Left cardiac atrium (tissue), 4 donors: ENCODE measurements around the gene C19orf53. TPM values are rescaled to one million over a fixed set of nuclear protein-coding genes. Genes with fewer than 3 reads are reported as not detected.
"Not testable (repeated sequence)": the region's sequence is repeated elsewhere in the genome, so short reads cannot be mapped to it uniquely, and the experiment has no call there.

Source experiments
- ATAC-seq, 2 donors: fragments of 200-7000 bp; cut with Tn5 transposase; one replicate each; pipeline ENCODE4 v1.9.1; 2020; ENCODE audit warnings: mild to moderate bottlenecking in 2 of 2, moderate library complexity in 2 of 2
- DNase-seq: peaks from one replicate; pipeline ENCODE4 v3.0.0-alpha.2; 2020
- intact Hi-C, 2 donors: fragments of 100-400 bp; cut with DNase I; formaldehyde crosslinking; loops; one replicate each; pipeline versions ENCODE4 v1.14.1 to v1.15.1; 2022 to 2023
- total RNA-seq, 2 donors: library from RNA; stranded (reverse); fragmentation: NEBNext Ultra II Directional; extraction: Animal tissue kit (Norgen Biotek cat#: 25700); gene quantifications; one replicate each; pipeline ENCODE4 v1.2.1, GENCODE V29; 2021
- donor health status: DM: no; HTN: yes; CAD: no.
- donor health status: DM: no; HTN: yes; CAD: no; lungs with severe emphysema.
- donor health status: DM: yes; HTN: yes; CAD: no.
- donor health status: Dilated cardiomyopathy.

The C19orf53 gene
- total RNA-seq, 2 donors from 2014 or later: 82.6 to 83.2 TPM

DNA sequence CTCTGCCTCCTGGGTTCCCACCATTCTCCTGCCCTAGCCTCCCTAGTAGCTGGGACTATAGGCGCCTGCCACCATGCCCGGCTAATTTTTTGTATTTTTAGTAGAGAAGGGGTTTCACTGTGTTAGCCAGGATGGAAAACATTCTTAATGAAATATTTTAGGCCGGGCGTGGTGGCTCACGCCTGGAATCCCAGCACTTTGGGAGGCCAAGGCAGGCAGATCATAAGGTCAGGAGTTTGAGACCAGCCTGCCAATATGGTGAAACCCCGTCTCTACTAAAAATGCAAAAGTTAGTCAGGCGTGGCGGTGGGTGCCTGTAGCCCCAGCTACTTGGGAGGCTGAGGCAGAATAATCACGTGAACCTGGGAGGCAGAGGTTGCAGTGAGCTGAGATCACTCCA lies 19.1 kb downstream of the C19orf53 start:
- ATAC-seq, intact Hi-C loops: not testable (repeated sequence)

DNA sequence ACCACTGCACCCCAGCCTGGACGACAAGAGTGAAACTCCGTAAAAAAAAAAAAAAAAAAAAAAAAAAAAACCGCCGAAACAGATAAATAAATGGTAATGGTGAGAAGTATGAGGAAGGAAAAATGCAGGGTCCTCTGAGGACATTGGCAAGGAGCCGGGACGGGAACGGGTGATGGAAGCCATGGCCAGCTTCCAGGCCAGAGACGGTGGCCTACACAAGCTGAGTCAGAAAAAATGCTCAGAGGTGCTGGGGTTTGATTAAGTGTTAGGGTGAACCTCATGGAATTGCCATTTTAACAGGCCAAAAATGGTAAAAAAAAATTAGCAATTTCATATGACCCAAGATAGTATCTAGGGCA lies 20.1 kb downstream of the C19orf53 start:
- DNase-seq: peak; percentile 83
- peak; percentile 24 to 52 for ATAC-seq
- intact Hi-C loops: no loop called here

More for the DNA sequence above, 19.1 kb downstream of the C19orf53 start:
- DNase-seq: not testable (repeated sequence)

DNA sequence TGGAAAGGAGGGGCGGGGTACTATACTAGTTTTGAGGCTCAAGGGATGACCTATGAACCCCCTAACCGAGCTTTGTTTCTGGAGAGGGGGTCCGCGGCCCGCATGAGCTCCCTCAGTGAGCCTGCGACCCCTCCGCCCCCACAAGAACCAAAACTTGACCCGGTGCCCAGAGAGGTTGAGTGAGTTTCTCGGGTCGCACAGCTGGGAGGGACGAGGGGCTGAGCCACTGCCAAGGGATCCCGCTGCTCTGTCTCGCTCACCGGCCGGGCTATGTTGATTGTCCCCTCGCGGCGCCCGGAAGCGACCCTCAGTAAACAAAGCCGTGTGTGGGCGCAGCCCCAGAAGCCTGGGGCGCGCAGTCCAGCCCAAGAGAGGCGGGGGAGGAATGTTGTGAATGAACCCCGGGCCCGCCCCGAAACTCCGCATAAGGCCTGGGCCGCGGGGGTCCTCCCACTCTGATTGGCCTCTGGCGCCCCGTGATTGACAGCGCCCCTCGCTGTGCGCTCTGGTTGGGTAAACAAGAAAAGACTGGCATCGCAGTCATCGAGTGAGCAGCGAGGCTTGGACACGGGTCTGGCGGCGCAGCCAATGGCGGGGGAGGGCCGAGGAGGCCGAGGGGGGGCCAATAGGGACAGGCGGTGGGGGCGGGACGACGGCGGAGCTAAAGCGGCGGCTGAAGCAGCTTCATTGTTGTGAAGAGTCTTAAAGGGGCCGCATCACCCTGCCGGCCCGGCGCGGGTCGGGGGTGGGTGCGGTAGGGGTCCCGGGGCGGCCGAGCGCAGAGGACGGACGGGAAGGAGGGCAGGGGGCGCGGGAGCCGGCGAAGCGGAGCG lies 20.7 kb downstream of the C19orf53 start, which contains the start of gene ZSWIM4:
Gene ZSWIM4, plus strand, starts transcription at position 687 of the 833 bp plus-strand sequence. CDS start 206 bp downstream, outside the sequence.
- intact Hi-C loops: loop anchor here in 1 of 2 donors (5.0 kb wide), 1 partner anchor 37 kb away; no protein-coding TSS in a partner anchor
- peak; percentile 95 to 98 for ATAC-seq
- DNase-seq: peak; percentile 99

DNA sequence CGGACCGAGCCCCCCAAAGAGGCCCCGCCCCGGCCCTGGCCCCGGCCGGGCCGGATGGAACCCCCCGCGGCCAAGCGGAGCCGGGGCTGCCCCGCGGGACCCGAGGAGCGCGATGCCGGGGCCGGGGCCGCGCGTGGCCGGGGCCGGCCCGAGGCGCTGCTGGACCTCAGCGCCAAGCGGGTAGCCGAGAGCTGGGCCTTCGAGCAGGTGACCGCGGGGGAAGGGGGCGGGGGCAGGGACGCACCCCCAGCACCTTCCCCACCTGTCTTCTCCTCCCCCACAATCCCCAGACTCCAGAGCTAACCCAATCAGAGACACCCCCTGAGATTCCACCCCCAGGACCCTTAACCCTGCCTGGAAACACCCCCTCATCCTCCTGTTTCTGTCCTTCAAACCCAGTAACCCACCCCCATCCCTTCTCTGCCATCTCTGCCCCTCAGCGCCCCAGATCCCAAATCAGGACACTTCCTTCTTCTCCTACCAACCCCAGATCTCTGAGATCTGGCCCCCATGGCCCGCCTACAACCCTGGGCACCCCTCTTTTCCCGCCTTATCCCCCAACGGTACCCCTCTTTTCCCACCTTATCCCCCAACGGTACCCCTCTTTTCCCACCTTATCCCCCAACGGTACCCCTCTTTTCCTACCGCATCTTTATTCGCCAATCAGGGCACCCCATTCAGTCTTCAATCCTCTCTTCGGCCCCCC lies 21.5 kb downstream of the C19orf53 start:
- ATAC-seq (peak; percentile 6 to 20), DNase-seq (no peak)
- intact Hi-C loops: loop anchor here in 1 of 2 donors (5.0 kb wide), 1 partner anchor 37 kb away; no protein-coding TSS in a partner anchor

DNA sequence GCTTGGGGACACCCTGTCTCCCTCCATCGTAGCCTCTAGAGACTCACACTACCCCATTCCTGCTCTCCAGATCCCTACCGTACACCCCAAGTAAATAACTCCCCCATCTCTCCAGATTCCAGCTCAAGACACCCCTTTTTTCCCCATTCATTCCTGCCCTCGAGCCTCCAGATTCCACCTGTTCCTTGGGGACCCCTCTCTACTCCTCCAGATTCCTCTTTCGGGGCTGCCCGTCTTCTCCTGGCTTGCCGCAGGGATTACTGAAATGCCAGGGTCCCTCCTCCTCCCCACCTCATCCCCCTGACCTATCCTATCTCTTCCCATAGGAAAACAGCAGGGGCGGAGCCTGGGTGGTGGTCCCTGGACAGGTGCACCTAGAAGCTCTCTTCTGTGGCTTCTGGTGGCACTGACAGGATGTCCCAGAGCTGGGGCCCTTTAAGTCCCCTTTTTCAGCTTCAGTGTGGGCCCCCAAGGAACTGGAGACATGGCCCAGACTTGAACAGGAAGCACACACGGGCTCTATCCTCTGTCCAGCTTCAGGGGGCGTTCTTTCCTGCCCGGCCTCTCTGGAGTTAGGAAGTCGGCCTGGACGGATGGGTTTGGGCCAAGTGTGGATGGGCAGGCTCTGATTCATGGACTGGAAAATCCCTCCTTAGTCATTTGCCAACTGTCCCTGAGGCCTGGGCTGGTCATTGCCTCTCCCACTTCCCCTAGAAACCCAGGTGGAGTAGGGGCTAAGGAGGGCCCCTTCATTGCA lies 22.2 kb downstream of the C19orf53 start:
- ATAC-seq: peak; percentile 24 to 55
- DNase-seq: peak; percentile 91
- intact Hi-C loops: loop anchor here in 1 of 2 donors (5.0 kb wide), 1 partner anchor 36 kb away; no protein-coding TSS in a partner anchor

DNA sequence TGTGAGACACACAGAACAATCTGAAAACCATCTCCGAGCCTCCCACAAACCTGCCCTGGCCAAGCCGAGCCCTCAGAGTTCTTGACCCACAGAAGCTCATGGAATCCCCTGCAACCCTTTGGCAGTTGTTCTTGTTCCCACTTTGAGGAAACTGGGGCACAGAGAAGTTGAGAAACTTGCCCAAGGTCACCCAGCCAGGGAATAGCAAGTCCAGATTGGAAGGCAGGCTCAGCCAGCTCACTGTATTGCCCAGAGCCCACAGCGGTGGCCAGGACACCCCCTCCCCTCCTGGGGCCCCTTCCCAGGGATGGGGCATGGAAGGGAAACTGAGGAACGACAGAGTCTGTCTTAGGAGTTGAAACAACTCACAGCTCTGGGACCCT lies 22.8 kb downstream of the C19orf53 start:
- DNase-seq (no peak), ATAC-seq (no peak)
- intact Hi-C loops: loop anchor here in 1 of 2 donors (5.0 kb wide), 1 partner anchor 35 kb away; no protein-coding TSS in a partner anchor

DNA sequence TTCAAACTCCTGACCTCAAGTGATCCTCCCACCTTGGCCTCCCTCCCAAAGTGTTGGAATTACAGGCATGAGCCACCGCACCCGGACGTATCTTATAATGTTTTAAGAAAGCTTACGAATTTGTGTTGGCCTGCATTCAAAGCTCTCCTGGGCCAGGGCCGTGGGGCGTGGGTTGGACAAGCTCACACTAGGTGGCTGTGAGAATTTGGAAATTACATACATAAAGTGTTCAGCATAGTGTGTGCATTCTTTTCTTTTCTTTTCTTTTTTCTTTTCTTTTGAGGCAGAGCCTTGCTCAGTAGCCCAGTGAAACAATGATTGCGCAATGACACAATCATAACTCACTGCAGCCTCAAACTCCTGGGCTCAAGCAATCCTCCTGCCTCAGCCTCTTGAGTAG lies 23.6 kb downstream of the C19orf53 start:
- peak in 1 of 2 donors; percentile 1 for ATAC-seq
- intact Hi-C loops: loop anchor here in 1 of 2 donors (5.0 kb wide), 1 partner anchor 34 kb away; no protein-coding TSS in a partner anchor

DNA sequence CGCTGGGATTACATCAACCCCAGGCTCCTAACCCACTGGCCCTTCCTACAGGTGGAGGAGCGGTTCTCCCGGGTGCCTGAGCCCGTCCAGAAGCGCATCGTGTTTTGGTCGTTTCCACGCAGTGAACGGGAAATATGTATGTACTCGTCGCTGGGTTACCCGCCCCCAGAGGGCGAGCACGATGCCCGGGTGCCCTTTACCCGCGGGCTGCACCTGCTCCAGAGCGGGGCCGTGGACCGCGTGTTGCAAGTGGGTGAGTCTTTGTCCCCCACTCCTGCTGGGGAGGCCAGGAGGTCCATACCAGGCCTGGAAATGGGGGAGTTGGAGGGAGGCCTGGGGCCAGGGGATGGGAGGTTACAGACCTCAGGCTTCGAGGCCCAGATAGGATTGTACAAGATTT lies 25.4 kb downstream of the C19orf53 start:
- no peak for DNase-seq
- no peak for ATAC-seq
- intact Hi-C loops: loop anchor here in 1 of 2 donors (5.0 kb wide), 1 partner anchor 33 kb away; no protein-coding TSS in a partner anchor

More for the DNA sequence above, 23.6 kb downstream of the C19orf53 start:
- peak; percentile 73 for DNase-seq

DNA sequence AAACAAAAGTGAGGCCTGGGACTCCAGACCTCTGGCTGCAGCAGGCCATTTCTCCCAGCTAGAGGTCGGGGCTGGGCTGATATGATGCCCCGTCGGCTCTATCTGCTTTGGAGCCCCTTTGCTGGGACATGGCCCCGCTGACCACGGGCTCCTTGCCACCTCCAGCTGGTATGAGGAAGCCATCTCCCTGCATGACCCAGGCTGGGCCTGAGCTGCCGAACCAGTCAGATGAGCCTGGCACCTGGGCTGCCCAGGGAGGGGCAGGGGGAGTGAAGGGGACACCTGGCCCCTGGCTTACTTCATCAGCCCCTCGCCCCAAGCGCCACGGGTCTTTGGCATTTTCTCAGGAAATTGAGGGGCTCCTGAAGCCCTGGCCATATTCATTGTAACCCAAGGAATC lies 28.8 kb downstream of the C19orf53 start:
- intact Hi-C loops: no loop called here
- DNase-seq (no peak), ATAC-seq (no peak)

DNA sequence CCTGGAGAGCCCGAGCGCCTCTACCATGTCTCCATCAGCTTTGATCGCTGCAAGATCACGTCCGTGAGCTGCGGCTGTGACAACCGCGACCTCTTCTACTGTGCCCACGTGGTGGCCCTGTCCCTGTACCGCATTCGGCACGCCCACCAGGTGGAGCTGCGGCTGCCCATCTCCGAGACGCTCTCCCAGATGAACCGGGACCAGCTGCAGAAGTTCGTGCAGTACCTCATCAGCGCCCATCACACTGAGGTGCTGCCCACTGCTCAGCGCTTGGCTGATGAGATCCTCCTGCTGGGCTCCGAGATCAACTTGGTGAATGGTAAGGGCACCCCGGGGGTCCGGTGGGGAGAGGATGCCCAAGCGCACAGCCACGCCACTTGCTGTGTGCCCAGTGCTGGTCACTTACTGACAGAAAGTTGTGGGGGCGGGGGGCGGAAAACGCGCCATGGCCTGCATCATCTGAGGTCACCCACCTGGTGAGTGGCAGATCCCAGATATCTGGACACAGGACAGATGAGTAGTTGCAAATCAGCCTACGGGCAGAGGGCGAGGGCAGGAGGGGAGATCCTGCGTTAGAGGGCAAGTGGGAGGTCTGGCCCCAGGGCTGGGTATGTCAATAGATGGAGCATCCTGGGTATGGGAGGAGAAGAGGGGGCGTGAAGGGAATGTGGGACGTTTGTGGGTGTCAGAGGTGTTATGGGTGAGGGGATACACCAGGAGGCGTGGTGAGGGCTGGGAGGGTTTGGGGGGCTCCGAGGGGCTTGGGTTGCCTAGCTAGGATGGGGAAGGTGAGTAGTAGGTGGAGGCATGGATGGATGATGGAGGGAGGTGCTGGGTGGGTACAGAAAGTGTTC lies 30.8 kb downstream of the C19orf53 start:
- intact Hi-C loops: loop anchor here in 1 of 2 donors (2.0 kb wide), 1 partner anchor 58 kb away; no protein-coding TSS in a partner anchor
- no peak for DNase-seq
- peak; percentile 41 to 47 for ATAC-seq

DNA sequence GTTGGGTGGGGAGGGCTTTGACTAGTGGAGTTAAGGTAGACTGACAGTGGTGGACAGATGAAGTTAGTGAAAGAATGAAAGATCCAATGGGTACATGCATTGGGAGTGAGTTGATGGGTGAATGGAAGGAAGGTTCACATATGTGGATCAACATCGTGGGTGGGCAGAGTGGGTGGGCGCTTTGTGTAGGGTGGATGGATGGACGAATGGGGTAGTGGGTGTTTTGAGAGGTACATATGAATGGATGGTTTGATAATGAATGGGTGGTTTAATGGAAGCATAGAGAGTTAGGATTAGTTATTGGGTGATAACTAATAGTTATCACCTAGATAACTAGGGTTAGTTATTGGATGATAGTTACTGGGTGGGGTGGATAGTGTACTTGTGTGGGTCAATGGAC lies 32.5 kb downstream of the C19orf53 start:
- DNase-seq: no peak
- no peak for ATAC-seq
- intact Hi-C loops: no loop called here

DNA sequence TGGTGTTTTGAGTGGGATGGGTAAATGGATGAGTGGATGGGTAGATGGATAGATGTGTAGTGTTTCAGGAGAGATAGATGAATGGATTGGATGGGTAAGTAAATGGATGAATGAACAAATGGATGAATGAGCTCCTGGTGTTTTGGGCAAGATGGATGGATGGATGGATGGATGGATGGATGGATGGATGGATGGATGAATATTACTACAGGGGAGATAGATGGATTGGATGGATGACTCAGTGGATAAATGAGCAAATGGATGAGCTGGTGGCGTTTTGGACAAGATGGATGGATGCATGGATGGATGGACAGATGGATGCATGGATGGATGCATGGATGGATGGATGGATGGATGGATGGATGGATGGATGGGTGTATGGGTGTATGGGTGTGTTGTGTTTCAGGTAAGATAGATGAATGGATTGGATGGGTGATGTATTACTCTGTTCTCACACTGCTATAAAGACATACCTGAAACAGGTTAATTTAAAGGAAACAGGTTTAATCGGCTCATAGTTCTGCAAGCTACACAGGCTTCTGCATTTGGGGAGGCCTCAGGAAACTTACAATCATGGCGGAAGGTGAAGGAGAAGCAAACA lies 33.3 kb downstream of the C19orf53 start:
- DNase-seq: no peak
- intact Hi-C loops: no loop called here
- no peak for ATAC-seq

DNA sequence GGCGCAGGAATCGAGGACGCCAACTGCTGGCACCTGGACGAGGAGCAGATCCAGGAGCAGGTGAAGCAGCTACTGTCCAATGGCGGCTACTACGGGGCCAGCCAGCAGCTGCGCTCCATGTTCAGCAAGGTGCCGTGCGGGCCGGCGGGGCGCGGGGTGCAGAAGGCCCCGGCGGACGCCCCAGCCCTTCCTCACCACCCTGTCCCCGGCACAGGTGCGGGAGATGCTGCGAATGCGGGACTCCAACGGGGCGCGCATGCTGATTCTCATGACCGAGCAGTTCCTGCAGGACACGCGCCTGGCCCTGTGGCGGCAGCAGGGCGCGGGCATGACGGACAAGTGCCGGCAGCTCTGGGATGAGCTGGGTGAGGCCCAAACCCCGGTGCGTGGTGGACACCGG lies 34.6 kb downstream of the C19orf53 start:
- DNase-seq (no peak), ATAC-seq (no peak)
- intact Hi-C loops: no loop called here

DNA sequence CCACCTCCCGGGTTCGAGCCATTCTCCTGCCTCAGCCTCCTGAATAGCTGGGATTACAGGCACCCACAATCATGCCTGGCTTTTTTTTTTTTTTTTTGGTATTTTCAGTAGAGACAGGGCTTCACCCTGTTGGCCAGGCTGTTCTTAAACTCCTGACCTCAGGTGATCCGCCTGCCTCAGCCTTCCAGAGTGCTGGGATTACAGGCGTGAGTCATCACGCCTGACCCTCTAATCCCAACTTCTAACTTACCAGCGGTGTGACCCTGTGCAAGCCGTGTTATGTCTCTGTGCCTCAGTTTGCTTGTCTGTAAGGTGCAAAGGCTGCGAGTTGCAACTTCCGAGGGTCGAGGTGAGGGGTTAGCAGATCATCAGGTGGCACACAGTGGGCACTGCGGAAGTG lies 38.3 kb downstream of the C19orf53 start:
- intact Hi-C loops: no loop called here
- no peak for DNase-seq
- ATAC-seq: no peak

DNA sequence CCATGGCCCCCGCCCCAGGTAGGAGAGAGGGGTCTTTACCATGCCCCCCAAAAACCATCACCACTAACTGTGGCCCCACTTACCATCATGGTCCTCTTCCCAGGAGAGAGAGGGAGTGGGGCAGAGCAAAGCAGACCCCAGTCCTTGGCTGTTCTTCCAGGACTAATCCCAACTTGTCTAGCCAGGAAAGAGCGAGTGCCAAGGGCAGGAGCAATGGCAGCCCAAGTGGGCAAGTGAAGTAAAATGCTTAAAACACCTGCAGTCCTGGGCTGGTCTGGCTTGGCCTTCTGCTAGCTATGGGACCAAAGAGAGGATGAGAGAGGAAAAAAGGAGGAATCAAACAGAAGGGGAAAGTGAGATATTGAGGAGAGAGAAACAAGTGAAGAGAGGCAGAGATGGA lies 38.9 kb downstream of the C19orf53 start:
- DNase-seq (no peak), ATAC-seq (no peak)
- intact Hi-C loops: no loop called here

DNA sequence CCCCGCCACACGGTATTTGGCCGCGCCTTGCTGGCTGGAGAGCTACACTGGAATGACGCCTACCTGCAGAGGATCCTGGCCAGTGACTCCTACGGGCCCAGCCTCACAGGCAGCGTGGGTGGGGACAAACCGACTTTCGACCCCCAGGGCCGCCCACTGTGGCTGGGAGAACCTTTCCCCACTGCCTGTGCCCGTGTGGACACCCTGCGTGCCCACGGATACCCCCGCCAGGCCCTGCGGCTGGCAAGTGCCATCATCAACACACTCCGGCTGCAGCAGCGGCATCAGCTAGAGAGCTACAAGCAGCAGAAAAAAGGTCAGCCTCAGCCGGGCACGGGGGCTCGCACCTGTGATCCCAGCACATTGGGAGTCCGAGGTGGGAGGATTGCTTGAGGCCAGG lies 40.3 kb downstream of the C19orf53 start:
- DNase-seq (no peak), ATAC-seq (no peak)
- intact Hi-C loops: no loop called here

DNA sequence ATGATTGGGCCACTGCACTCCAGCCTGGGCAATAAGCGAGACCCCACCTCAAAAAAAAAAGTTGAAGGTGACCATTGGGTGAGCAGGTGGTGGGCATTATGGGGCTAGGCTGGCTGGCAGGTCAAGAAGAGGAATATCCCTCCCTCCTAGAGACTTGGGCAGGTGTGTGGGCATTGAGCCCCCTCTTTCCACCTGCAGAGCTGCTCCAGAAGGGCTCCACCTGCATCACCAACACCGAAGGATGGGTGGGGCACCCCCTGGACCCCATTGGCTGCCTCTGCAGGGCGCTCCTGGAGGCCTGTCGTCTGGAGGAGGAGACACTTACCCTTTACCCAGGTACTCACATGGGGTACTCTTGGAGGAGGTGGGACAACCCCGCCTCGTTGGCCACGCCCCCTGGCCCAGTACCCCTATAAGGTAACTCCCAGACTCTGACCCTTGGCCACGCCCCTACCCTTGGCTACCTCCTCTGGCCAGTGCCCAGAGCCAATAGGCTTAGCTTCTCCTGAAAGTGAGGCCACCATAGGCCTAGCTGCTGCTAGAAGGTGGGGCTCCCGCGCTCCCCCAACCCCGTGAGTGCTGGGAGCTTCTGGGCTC lies 42.9 kb downstream of the C19orf53 start:
- DNase-seq (no peak), ATAC-seq (peak; percentile 32 to 48)
- intact Hi-C loops: no loop called here
